Endothelial cell of umbilical vein (primary cell): Measurements from ENCODE around the gene SMARCD2. TPM values are rescaled to one million over a fixed set of nuclear protein-coding genes. Genes with fewer than 3 reads are reported as not detected.
"Not testable (repeated sequence)": the region's sequence is repeated elsewhere in the genome, so short reads cannot be mapped to it uniquely, and the experiment has no call there.

Source experiments
- BruUV-seq: library from RNA; stranded (reverse); fragments of 400-500 nt; replicated peaks from 2 replicates; lab custom pipeline; 2021; lab: Mats Ljungman, UMichigan
- CTCF ChIA-PET: fragments of 300-600, 350-600 bp; sonication (Branson Sonifier 250); formaldehyde crosslinking; loops from one replicate; lab custom pipeline; 2021; ENCODE audit warnings: antibody characterized with exemption, inconsistent platforms; lab: Charles Lee
- POLR2A ChIA-PET: fragments of 300-600, 350-600 bp; sonication (Branson Sonifier 250); formaldehyde crosslinking; loops from one replicate; lab custom pipeline; 2021; ENCODE audit warnings: antibody characterized with exemption, inconsistent platforms; lab: Charles Lee
- DNase-seq: peaks from one replicate; pipeline ENCODE4 v3.0.0-alpha.2; 2011; ENCODE audit warnings: low read depth, low spot score
- FAIRE-seq: peaks from 2 replicates; lab custom pipeline; 2011; peaks lifted over from hg19 to GRCh38; lab: Jason Lieb, UNC
- H2AFZ ChIP-seq: 2 replicates; pipeline ENCODE4 v1.6.0; 2012; ENCODE audit warnings: low read depth, low read length, control low read depth, inconsistent platforms
- H3K27ac ChIP-seq: 2 replicates; pipeline ENCODE4 v1.5.1; 2011; ENCODE audit warnings: low read depth, mild to moderate bottlenecking, control low read depth, low read length, moderate library complexity; ENCODE audit not compliant: insufficient read depth
- H3K27me3 ChIP-seq, 2 experiments: 2 replicates each; pipeline versions ENCODE4 v1.6.0 to v1.6.1; 2011; ENCODE audit warnings: low read length in 2 of 2, mixed read lengths in 1 of 2; ENCODE audit not compliant: control insufficient read depth in 2 of 2, insufficient read depth in 2 of 2
- H3K36me3 ChIP-seq, 2 experiments: 2 replicates in 1 of 2; 3 replicates in 1 of 2; pipeline ENCODE4 v1.5.1; 2011; ENCODE audit warnings: low read length in 2 of 2, mild to moderate bottlenecking in 1 of 2, moderate library complexity in 1 of 2; ENCODE audit not compliant: control insufficient read depth in 2 of 2, insufficient read depth in 2 of 2; ENCODE audit errors: extremely low read depth in 1 of 2
- H3K4me1 ChIP-seq: 3 replicates; pipeline ENCODE4 v1.5.1; 2011; ENCODE audit warnings: mild to moderate bottlenecking, low read length; ENCODE audit not compliant: control insufficient read depth, insufficient read depth; ENCODE audit errors: extremely low read depth
- H3K4me2 ChIP-seq: 2 replicates; pipeline ENCODE4 v1.6.1; 2011; ENCODE audit warnings: low read length, control low read depth, mixed read lengths; ENCODE audit not compliant: insufficient read depth
- H3K4me3 ChIP-seq, 3 experiments: fragments of 200-600 bp in 1 of 3; sonication (generic), shearing (Covaris generic) in 1 of 3; replicated peaks in 1 of 3; 2 replicates each; pipeline ENCODE4 v1.5.1; 2011 to 2016; ENCODE audit warnings: control low read depth in 3 of 3, low read length in 3 of 3, mild to moderate bottlenecking in 2 of 3, inconsistent platforms in 1 of 3, low read depth in 1 of 3, moderate library complexity in 1 of 3; ENCODE audit not compliant: insufficient read depth in 1 of 3
- H3K79me2 ChIP-seq: 2 replicates; pipeline ENCODE4 v1.6.0; 2012; ENCODE audit warnings: low read length, inconsistent platforms; ENCODE audit not compliant: control insufficient read depth, insufficient read depth
- H3K9ac ChIP-seq: replicated peaks from 2 replicates; pipeline ENCODE3; 2011; ENCODE audit warnings: low read length, control low read depth; ENCODE audit not compliant: insufficient read depth; ENCODE audit errors: extremely low read depth
- H3K9me1 ChIP-seq: replicated peaks from 3 replicates; pipeline ENCODE4 v1.6.0; 2011; ENCODE audit warnings: mild to moderate bottlenecking, low read length; ENCODE audit not compliant: control insufficient read depth, insufficient read depth; ENCODE audit errors: extremely low read depth
- H3K9me3 ChIP-seq: replicated peaks from 2 replicates; pipeline ENCODE4 v1.5.1; 2012; ENCODE audit warnings: low read length, inconsistent platforms; ENCODE audit not compliant: control insufficient read depth, insufficient read depth
- H4K20me1 ChIP-seq: replicated peaks from 2 replicates; pipeline ENCODE3; 2011; ENCODE audit warnings: mild to moderate bottlenecking, low read length; ENCODE audit not compliant: control insufficient read depth, insufficient read depth; ENCODE audit errors: extremely low read depth
- dilution Hi-C: fragments of 300-500 bp; cut with MboI; formaldehyde crosslinking; loops from one replicate; pipeline ENCODE4 v1.15.0; 2019; ENCODE audit warnings: low sequenced_read_pairs; ENCODE audit not compliant: extremely low pct_ligation_motif_present
- intact Hi-C: fragments of 100-400 bp; cut with micrococcal nuclease; formaldehyde crosslinking; loops from one replicate; pipeline ENCODE4 v1.10.0; 2022
- polyA plus RNA-seq, 4 experiments: library from polyadenylated mRNA; depleted of rRNA in 3 of 4; stranded (reverse) in 3 of 4; unstranded in 1 of 4; fragments of >200 nt; gene quantifications; 2 replicates each; pipeline versions ENCODE4 v1.2.1 to v1.2.3, GENCODE V29; 2011 to 2012; ENCODE audit warnings: missing spikeins in 1 of 4
- total RNA-seq: library from RNA; stranded (reverse); gene quantifications from 2 replicates; pipeline ENCODE4 v1.2.3, GENCODE V29; 2021
- TF ChIP-seq, protein P1 (sequence below), 2 donors: IDR thresholded peaks; 1 replicate in 1 of 2; 2 replicates in 1 of 2; pipeline ENCODE4 v1.5.1; 2011; ENCODE audit warnings: low read length in 2 of 2, mild to moderate bottlenecking in 2 of 2, moderate library complexity in 2 of 2, control low read depth in 1 of 2, inconsistent platforms in 1 of 2, low read depth in 1 of 2; ENCODE audit not compliant: insufficient read depth in 1 of 2; ENCODE audit errors: extremely low read depth in 1 of 2

SMARCD2 gene
- total and polyA plus RNA-seq, 2 donors (not counting 3 experiments of a cell fraction or from before 2014, with no cell fraction given): 51.2 to 55.7 TPM

DNA sequence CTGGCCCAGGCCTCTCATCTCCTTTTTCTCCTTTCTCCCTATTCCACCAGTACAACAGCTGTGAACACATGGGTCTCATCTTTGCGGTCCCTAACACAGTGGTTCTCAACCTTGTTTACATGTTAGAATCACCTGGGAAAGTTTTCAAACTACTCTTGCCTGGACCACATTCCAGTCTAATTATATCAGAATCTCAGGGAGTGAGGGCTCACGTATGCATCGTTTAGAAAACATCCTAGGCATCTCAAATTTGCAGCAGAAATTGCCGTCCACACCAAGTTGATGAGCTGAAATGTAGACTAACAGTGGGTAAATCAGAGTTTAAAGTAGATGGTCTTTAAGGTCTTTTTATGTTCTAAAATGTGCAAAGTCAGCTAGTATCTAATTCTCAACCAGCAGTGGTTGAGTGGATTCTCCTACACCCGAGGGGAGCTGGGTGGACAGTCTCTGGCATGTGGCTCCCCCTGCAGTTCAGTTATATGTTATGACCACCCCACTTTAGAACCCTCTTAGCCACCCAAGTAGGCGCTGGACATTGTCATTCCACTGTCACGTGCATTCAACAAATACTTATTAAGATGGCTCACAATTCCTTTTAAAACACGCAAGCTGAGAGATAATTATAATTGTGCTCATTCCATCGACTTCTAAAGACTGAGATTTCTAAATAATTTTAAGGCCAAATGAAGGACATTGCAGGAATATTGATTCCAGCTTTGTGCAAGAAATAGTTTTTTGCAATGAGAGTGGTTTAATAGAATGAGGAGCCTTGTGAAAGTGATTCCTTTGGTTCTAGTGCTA, 27.2 kb upstream of the SMARCD2 start:
- FAIRE-seq, H3K4me3 ChIP-seq, H3K4me2 ChIP-seq, H3K79me2 ChIP-seq, H3K9ac ChIP-seq, H3K27ac ChIP-seq, DNase-seq, H3K4me1 ChIP-seq, H4K20me1 ChIP-seq, POLR2A ChIA-PET, H3K36me3 ChIP-seq, H3K9me1 ChIP-seq, H3K9me3 ChIP-seq, intact Hi-C loops, H3K27me3 ChIP-seq, BruUV-seq, H2AFZ ChIP-seq, dilution Hi-C loops: not testable (repeated sequence)
- CTCF ChIA-PET: interaction anchor here (0.9 to 1.1 kb wide), 2 partner anchors 9 to 21 kb away, joined by 4 to 6 read pairs; no protein-coding TSS in a partner anchor
- TF ChIP-seq, protein P1, sequence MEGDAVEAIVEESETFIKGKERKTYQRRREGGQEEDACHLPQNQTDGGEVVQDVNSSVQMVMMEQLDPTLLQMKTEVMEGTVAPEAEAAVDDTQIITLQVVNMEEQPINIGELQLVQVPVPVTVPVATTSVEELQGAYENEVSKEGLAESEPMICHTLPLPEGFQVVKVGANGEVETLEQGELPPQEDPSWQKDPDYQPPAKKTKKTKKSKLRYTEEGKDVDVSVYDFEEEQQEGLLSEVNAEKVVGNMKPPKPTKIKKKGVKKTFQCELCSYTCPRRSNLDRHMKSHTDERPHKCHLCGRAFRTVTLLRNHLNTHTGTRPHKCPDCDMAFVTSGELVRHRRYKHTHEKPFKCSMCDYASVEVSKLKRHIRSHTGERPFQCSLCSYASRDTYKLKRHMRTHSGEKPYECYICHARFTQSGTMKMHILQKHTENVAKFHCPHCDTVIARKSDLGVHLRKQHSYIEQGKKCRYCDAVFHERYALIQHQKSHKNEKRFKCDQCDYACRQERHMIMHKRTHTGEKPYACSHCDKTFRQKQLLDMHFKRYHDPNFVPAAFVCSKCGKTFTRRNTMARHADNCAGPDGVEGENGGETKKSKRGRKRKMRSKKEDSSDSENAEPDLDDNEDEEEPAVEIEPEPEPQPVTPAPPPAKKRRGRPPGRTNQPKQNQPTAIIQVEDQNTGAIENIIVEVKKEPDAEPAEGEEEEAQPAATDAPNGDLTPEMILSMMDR (IDR thresholded peaks at IDR 0.05; ENCODE audit: extremely low read depth in 1 of 2, insufficient read depth in 1 of 2, low read depth in 1 of 2, low read length in 2 of 2): peak in 1 of 2 donors; percentile 12

DNA sequence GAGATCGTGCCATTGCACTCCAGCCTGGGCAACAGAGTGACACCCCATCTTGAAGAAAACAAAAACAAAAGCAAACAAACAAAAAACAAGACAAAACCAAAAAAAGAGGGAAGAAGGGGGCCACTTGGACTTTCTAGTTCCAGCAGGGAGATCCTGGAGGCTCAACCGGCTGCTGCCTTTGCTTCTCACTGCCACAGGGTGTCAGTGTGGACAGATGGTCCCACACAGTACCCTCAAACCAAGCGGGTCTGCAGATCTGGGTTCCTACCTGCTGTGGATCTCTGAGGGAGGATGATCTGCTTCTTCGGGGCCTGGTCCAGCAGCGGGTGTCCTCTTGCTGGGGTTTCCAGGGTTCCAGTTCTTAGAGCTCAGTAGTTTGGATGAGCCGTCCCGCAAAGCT, 24.1 kb upstream of the SMARCD2 start:
- not testable (repeated sequence) for FAIRE-seq
- POLR2A ChIA-PET: interaction anchor here (0.8 kb wide), 1 partner anchor 124 kb away, joined by 3 read pairs; no protein-coding TSS in a partner anchor

More for the DNA sequence above, 24.1 kb upstream of the SMARCD2 start:
- intact Hi-C loops, H3K4me2 ChIP-seq, BruUV-seq, H4K20me1 ChIP-seq, H3K79me2 ChIP-seq, H3K9me1 ChIP-seq, H3K9me3 ChIP-seq, dilution Hi-C loops, H3K9ac ChIP-seq, H3K4me3 ChIP-seq, H3K36me3 ChIP-seq, H3K4me1 ChIP-seq, H3K27ac ChIP-seq, H2AFZ ChIP-seq, DNase-seq, H3K27me3 ChIP-seq: not testable (repeated sequence)
- CTCF ChIA-PET: interaction anchor here (0.7 to 2.4 kb wide), 15 partner anchors 8 to 263 kb away, joined by 3 to 19 read pairs (median 5); partner anchors contain the start of gene GH2
